K562 (cell line): ENCODE data around the gene SHANK1. TPM values are rescaled to one million over a fixed set of nuclear protein-coding genes. Genes with fewer than 3 reads are reported as not detected.
A peak's percentile ranks its signal among the peaks of the same experiment; 100 is the strongest.

Experiments
- ATAC-seq: fragments of 200-7000 bp; cut with Tn5 transposase; 3 replicates; pipeline ENCODE4 v1.9.1; 2020; ENCODE audit warnings: moderate library complexity
- BruUV-seq: library from RNA; stranded (reverse); fragments of 400-500 nt; replicated peaks from 2 replicates; lab custom pipeline; 2021; lab: Mats Ljungman, UMichigan
- CTCF ChIA-PET: fragments of 300-600 bp; formaldehyde crosslinking; extraction: SDS; loops from one replicate; lab custom pipeline; 2021; ENCODE audit warnings: low intra/inter-chr PET ratio; lab: Yijun Ruan, JAX
- POLR2A ChIA-PET: fragments of 300-600, 350-650 bp; sonication (Branson Sonifier 250); formaldehyde crosslinking; extraction: SDS; loops from one replicate; lab custom pipeline; 2021; ENCODE audit warnings: antibody characterized with exemption, inconsistent platforms; lab: Yijun Ruan, JAX
- DNase-seq, 4 experiments: peaks; one replicate each; pipeline versions ENCODE4 v3.0.0 to v3.0.0-alpha.2; 2011 to 2018; ENCODE audit warnings: low spot score in 3 of 4, mixed read lengths in 3 of 4; ENCODE audit errors: extremely low read depth in 1 of 4
- FAIRE-seq: peaks from 2 replicates; lab custom pipeline; 2011; peaks lifted over from hg19 to GRCh38; lab: Jason Lieb, UNC
- H2AFZ ChIP-seq: 2 replicates; pipeline ENCODE4 v1.6.0; 2011; ENCODE audit warnings: low read depth, low read length, control low read depth, inconsistent platforms
- H3K27ac ChIP-seq: fragments of 200-600 bp; 3 replicates; pipeline ENCODE4 v1.8.0; 2011; ENCODE audit warnings: low read depth, mild to moderate bottlenecking, control low read depth, inconsistent platforms, low read length, moderate library complexity, mixed read lengths; ENCODE audit errors: extremely low read depth
- H3K27me3 ChIP-seq, 2 experiments: fragments of 300-600 bp in 1 of 2; 2 replicates in 1 of 2; 3 replicates in 1 of 2; pipeline versions ENCODE4 v1.6.0 to v1.8.0; 2011; ENCODE audit warnings: inconsistent platforms in 2 of 2, low read length in 2 of 2, mild to moderate bottlenecking in 1 of 2, mixed read lengths in 1 of 2, moderate library complexity in 1 of 2; ENCODE audit not compliant: control insufficient read depth in 2 of 2, insufficient read depth in 2 of 2
- H3K36me3 ChIP-seq: fragments of 300-600 bp; 3 replicates; pipeline ENCODE4 v1.8.0; 2011; ENCODE audit warnings: mild to moderate bottlenecking, low read length, inconsistent platforms; ENCODE audit not compliant: control insufficient read depth, insufficient read depth
- H3K4me1 ChIP-seq, 2 experiments: fragments of 200-600 bp in 1 of 2; replicated peaks in 1 of 2; 2 replicates in 1 of 2; 3 replicates in 1 of 2; pipeline versions ENCODE4 v1.5.1 to v1.8.0; 2011; ENCODE audit warnings: inconsistent platforms in 2 of 2, low read length in 2 of 2, mild to moderate bottlenecking in 1 of 2, mixed read lengths in 1 of 2, moderate library complexity in 1 of 2; ENCODE audit not compliant: control insufficient read depth in 2 of 2, insufficient read depth in 2 of 2
- H3K4me2 ChIP-seq: 2 replicates; pipeline ENCODE4 v1.6.1; 2011; ENCODE audit warnings: low read length, control low read depth, inconsistent platforms, mixed read lengths; ENCODE audit not compliant: insufficient read depth
- H3K4me3 ChIP-seq: fragments of 200-600 bp; sonication (generic), shearing (Covaris generic); 2 replicates; pipeline ENCODE4 v1.5.1; 2016; ENCODE audit warnings: control low read depth, inconsistent platforms
- H3K79me2 ChIP-seq: fragments of 200-600 bp; 3 replicates; pipeline ENCODE4 v1.8.0; 2011; ENCODE audit warnings: low read length, inconsistent platforms; ENCODE audit not compliant: control insufficient read depth, insufficient read depth
- H3K9ac ChIP-seq, 2 experiments: 2 replicates each; pipeline versions ENCODE4 v1.6.0 to v1.6.1; 2011; ENCODE audit warnings: low read depth in 2 of 2, low read length in 2 of 2, control low read depth in 1 of 2, inconsistent platforms in 1 of 2, mild to moderate bottlenecking in 1 of 2, mixed read lengths in 1 of 2; ENCODE audit not compliant: insufficient read depth in 1 of 2
- H3K9me1 ChIP-seq: one replicate; pipeline ENCODE4 v1.6.0; 2011; ENCODE audit warnings: inconsistent platforms, mild to moderate bottlenecking, low read length, moderate library complexity; ENCODE audit not compliant: control insufficient read depth, insufficient read depth
- H3K9me3 ChIP-seq: replicated peaks from 2 replicates; pipeline ENCODE4 v1.5.1; 2011; ENCODE audit warnings: low read depth, low read length, inconsistent platforms; ENCODE audit not compliant: control insufficient read depth, insufficient read depth
- H4K20me1 ChIP-seq: replicated peaks from 2 replicates; pipeline ENCODE4 v1.6.1; 2011; ENCODE audit warnings: low read length, inconsistent platforms, mixed read lengths; ENCODE audit not compliant: control insufficient read depth, insufficient read depth
- CREM ChIP-seq: IDR thresholded peaks from 2 replicates; pipeline ENCODE4 v1.6.1; 2014; ENCODE audit warnings: antibody characterized with exemption, low read depth
- ERF ChIP-seq: fragments of 450-650 bp; formaldehyde crosslinking; IDR thresholded peaks from 2 replicates; pipeline ENCODE4 v1.4.0; 2020; ENCODE audit warnings: mild to moderate bottlenecking, mixed read lengths
- HDAC8 ChIP-seq: fragments of 450-650 bp; IDR thresholded peaks from 2 replicates; pipeline ENCODE4 v1.6.1; 2016; ENCODE audit warnings: mild to moderate bottlenecking, missing genetic modification characterization, moderate library complexity, missing compliant biosample characterization
- L3MBTL2 ChIP-seq: fragments of 450-650 bp; IDR thresholded peaks from 2 replicates; pipeline ENCODE4 v1.6.1; 2016; ENCODE audit warnings: mild to moderate bottlenecking, moderate library complexity
- NONO ChIP-seq, 2 experiments: fragments of 200-400 bp in 1 of 2; fragments of 450-650 bp in 1 of 2; formaldehyde crosslinking in 1 of 2; IDR thresholded peaks; 2 replicates each; pipeline ENCODE4 v1.6.1; 2017; ENCODE audit warnings: low read depth in 2 of 2, mild to moderate bottlenecking in 2 of 2, moderate library complexity in 2 of 2, low read length in 1 of 2
- POLR3A ChIP-seq: IDR thresholded peaks from 2 replicates; pipeline ENCODE4 v1.6.1; 2011; ENCODE audit warnings: borderline replicate concordance, mild to moderate bottlenecking, moderate library complexity; ENCODE audit not compliant: insufficient read length, insufficient read depth; ENCODE audit errors: extremely low read depth
- TEAD1 ChIP-seq, 2 experiments: fragments of 450-650 bp in 1 of 2; sonication (generic) in 1 of 2; formaldehyde crosslinking; IDR thresholded peaks; 2 replicates each; pipeline versions ENCODE4 v1.4.0 to v1.8.0; 2020 to 2022; ENCODE audit warnings: mild to moderate bottlenecking in 2 of 2, missing genetic modification reagents in 1 of 2
- ZBTB11 ChIP-seq, 3 experiments: fragments of 200-800 bp in 1 of 3; fragments of 250-450 bp in 1 of 3; fragments of 450-650 bp in 1 of 3; sonication (Bioruptor Pico) in 1 of 3; sonication (Bioruptor generic) in 1 of 3; formaldehyde crosslinking in 1 of 3; IDR thresholded peaks; 2 replicates each; pipeline versions ENCODE4 v1.6.1 to v1.8.0; 2016 to 2022; ENCODE audit warnings: mild to moderate bottlenecking in 2 of 3, missing genetic modification characterization in 2 of 3, missing compliant biosample characterization in 1 of 3, moderate library complexity in 1 of 3
- ZNF655 ChIP-seq: fragments of 250-450 bp; sonication (Bioruptor Pico); IDR thresholded peaks from 2 replicates; pipeline ENCODE4 v1.5.0; 2021
- ZNF740 ChIP-seq, 3 experiments: fragments of 200-800 bp in 1 of 3; sonication (Bioruptor generic) in 1 of 3; sonication (generic) in 1 of 3; formaldehyde crosslinking in 1 of 3; IDR thresholded peaks; 2 replicates each; pipeline versions ENCODE4 v1.6.1 to v1.8.0; 2016 to 2022; ENCODE audit warnings: mild to moderate bottlenecking in 2 of 3, missing compliant biosample characterization in 2 of 3, missing genetic modification characterization in 2 of 3, missing genetic modification reagents in 1 of 3
- WGBS: fragments of 100-300 bp; shearing (Covaris generic); methylation state at CpG from one replicate; pipeline ENCODE4 v1.1.6; 2016; ENCODE audit warnings: low coverage, mixed read lengths; ENCODE audit not compliant: insufficient coverage; ENCODE audit errors: missing lambda C conversion rate; 5-methylcytosine and 5-hydroxymethylcytosine counted together
- in situ Hi-C: fragments of 300-500 bp; cut with MboI; formaldehyde crosslinking; loops from 4 replicates; pipeline ENCODE4 v1.15.0; 2018; ENCODE audit warnings: inconsistent platforms, mixed read lengths
- intact Hi-C: fragments of 100-400 bp; cut with micrococcal nuclease; formaldehyde crosslinking; loops from 2 replicates; pipeline ENCODE4 v1.14.2; 2022
- polyA plus RNA-seq, 8 experiments: library from polyadenylated mRNA; depleted of rRNA in 4 of 8; stranded (reverse) in 5 of 8; unstranded in 3 of 8; fragments of >200 nt; fragmentation: Nextera tagmentation in 2 of 8; fragmentation: Illumina TruSeq in 1 of 8; extraction: Ambion mirVana in 2 of 8; extraction: Trizol in 1 of 8; gene quantifications; 2 replicates each; pipeline versions ENCODE4 v1.2.1 to v1.2.3, GENCODE V29; 2011 to 2014; ENCODE audit warnings: inconsistent platforms in 1 of 8, missing spikeins in 1 of 8
- total RNA-seq, 7 experiments: library from RNA; depleted of rRNA in 6 of 7; stranded (reverse); fragments of >200 nt in 6 of 7; fragmentation: Illumina TruSeq in 2 of 7; extraction: Trizol in 2 of 7; gene quantifications; 2 replicates each; pipeline versions ENCODE4 v1.2.1 to v1.2.3, GENCODE V29; 2011 to 2021; ENCODE audit warnings: low replicate concordance in 1 of 7

SHANK1 gene
- total and polyA plus RNA-seq, 9 of the 15 experiments (the other 6 are each of a cell fraction or from before 2014, with no cell fraction given), result 0.33 to 1.3 (median 0.55) TPM; not detected in 2

- no peak for TF ChIP-seq ZBTB11 (CRISPR knock-in tag; IDR thresholded peaks at IDR 0.05)
Observed at GRCh38 chr19:50725911-50726230, 6.3 kb upstream of the SHANK1 start (continued).

- H3K9me1 ChIP-seq, result no peaks in the 10 kb centered on the region
- no TSS peak for BruUV-seq
- no peaks in the 10 kb centered on the region for H3K9me3 ChIP-seq
- peak overlapping the region; percentile 90 for H3K4me2 ChIP-seq
- peak overlapping the region; percentile 82 to 95 for H3K9ac ChIP-seq
- no peaks in the 10 kb centered on the region for H3K27me3 ChIP-seq
- peak overlapping the region; percentile 80 for H3K27ac ChIP-seq
- peaks cover 4% of the 10 kb centered on the region; the same call in 1 of the 3 replicates for H3K36me3 ChIP-seq
- DNase-seq (no peak), FAIRE-seq (peak; percentile 84), ATAC-seq (no peak; the same call in 2 of the 3 replicates)
- WGBS, result 1% methylated on average over 48 of the region's 52 CpGs
- peak overlapping the region; percentile 59 for H3K4me3 ChIP-seq
- POLR2A ChIA-PET, result interaction anchor here (0.6 to 1.6 kb wide), 14 partner anchors 10 to 97 kb away, joined by 3 to 14 read pairs (median 5); no protein-coding TSS in a partner anchor
- peak overlapping the region; percentile 81 for H2AFZ ChIP-seq
- CTCF ChIA-PET, result interaction anchor here (0.9 to 4.5 kb wide), 3 partner anchors 52 to 197 kb away, joined by 5 to 91 read pairs (median 12); no protein-coding TSS in a partner anchor
- in situ Hi-C loops (no loop called here), intact Hi-C loops (no loop called here)
- peaks cover 26% of the 10 kb centered on the region for H3K79me2 ChIP-seq
- peaks cover 2% of the 10 kb centered on the region; the same call in 1 of the 2 replicates for H4K20me1 ChIP-seq
- peaks cover 33 to 64% of the 10 kb centered on the region in 2 experiments; a peak in 4 of 5 replicates for H3K4me1 ChIP-seq
- TF ChIP-seq ZNF655 (CRISPR knock-in tag) (no peak), L3MBTL2 (peak; percentile 95), ZNF740 (CRISPR knock-in tag; IDR thresholded peaks at IDR 0.05) (no peak), ZNF740 (tag; IDR thresholded peaks at IDR 0.05) (no peak), TEAD1 (CRISPR knock-in tag; IDR thresholded peaks at IDR 0.05) (0 out of 4 replicates have a peak, but pooled peaks of 1 of the 2 experiments have one; percentile 34), POLR3A (no peak), ERF (CRISPR knock-in tag) (peak; percentile 85; the same call in 1 of the 2 replicates), NONO (IDR thresholded peaks at IDR 0.05; ENCODE audit: low read depth in 2 of 2, low read length in 1 of 2) (no peak; a peak in 2 of 4 replicates), HDAC8 (tag) (0 out of 2 replicates have a peak, but pooled peaks have one; percentile 63), CREM (peak; percentile 91)
Observed at GRCh38 chr19:50725218-50725910, 5.8 kb upstream of the SHANK1 start.
